Suprapubic skin (tissue), 4 donors: ENCODE results near the gene ROR2.

Source experiments
- CTCF ChIP-seq, 2 donors: fragments of 200-600 bp in 1 of 2; fragments of 450-650 bp in 1 of 2; sonication (generic) in 1 of 2; IDR thresholded peaks; one replicate each; pipeline ENCODE4 v1.5.1; 2016 to 2019; ENCODE audit warnings: antibody characterized with exemption in 2 of 2, mild to moderate bottlenecking in 1 of 2, moderate library complexity in 1 of 2
- EP300 ChIP-seq: sonication (generic); formaldehyde crosslinking; IDR thresholded peaks from one replicate; pipeline ENCODE4 v1.6.1; 2017; ENCODE audit warnings: antibody characterized with exemption
- POLR2A ChIP-seq, 2 donors: fragments of 450-650 bp; IDR thresholded peaks; one replicate each; pipeline ENCODE4 v1.6.1; 2017; ENCODE audit warnings: antibody characterized with exemption in 2 of 2, mild to moderate bottlenecking in 2 of 2, moderate library complexity in 2 of 2
- POLR2AphosphoS5 ChIP-seq, 3 donors: sonication (generic); formaldehyde crosslinking; IDR thresholded peaks; one replicate each; pipeline ENCODE4 v1.6.1; 2017; ENCODE audit warnings: antibody characterized with exemption in 3 of 3

GRCh38 chr9:91736898-91737601 lies 213.0 kb downstream of the ROR2 start:
- TF ChIP-seq CTCF (IDR thresholded peaks at IDR 0.05) (no peak), POLR2A (IDR thresholded peaks at IDR 0.05) (no peak), POLR2AphosphoS5 (IDR thresholded peaks at IDR 0.05) (no peak), EP300 (no peak)
